ENCODE data around the gene CHTF8.

The CHTF8 gene

DNA sequence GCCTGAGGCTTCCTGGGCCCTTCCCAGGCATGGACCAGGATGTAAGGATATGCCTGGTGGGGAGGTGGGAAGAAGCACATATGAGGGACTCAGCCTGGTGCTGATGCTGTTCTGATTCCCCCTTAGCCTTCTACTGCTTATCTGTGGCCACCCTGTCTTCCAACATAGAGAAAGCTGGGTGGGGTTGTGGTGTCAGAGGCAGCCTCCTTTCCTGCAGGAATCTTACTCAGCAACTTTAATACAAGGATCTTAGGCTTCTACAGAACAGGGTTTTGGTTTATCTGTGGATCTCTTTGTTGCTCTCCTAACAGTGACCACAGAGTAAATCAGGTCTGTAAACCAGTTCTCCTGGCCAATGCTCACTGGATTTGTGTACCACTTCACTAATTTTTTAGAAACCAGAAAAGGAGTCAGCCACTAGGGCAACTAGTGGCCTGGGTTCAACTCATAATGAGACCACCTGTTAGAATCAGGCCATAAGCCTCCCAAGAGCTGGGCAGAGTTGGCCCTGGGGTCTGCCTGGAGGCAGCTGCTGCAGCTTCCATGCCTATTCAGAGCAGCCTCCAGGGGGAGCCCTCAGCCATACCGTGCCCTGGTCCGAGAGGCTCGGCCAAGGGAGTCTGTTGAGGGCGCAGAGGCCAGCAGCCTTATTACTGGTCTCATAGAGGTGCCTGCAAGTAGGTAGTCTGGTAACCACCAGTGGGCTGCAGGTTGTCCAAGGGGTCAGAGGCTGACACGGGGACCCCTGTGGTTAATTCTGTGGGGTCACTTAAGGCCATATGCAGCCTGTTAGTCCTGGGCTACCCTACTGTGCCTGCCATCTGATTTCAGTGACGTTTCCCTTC lies 19.9 kb downstream of the CHTF8 start:
- Mint-ChIP-seq H3K9me3 (no peaks in the 10 kb centered on the region), H3K27me3 (peaks cover 22% of the 10 kb centered on the region), H3K36me3 (ENCODE audit: low read depth) (peaks cover 51% of the 10 kb centered on the region), H3K4me3 (no peak overlapping the region), H3K4me1 (ENCODE audit: low read depth) (peaks cover 8% of the 10 kb centered on the region), H3K27ac (no peak overlapping the region)
- DNase-seq, result peak; percentile 71

DNA sequence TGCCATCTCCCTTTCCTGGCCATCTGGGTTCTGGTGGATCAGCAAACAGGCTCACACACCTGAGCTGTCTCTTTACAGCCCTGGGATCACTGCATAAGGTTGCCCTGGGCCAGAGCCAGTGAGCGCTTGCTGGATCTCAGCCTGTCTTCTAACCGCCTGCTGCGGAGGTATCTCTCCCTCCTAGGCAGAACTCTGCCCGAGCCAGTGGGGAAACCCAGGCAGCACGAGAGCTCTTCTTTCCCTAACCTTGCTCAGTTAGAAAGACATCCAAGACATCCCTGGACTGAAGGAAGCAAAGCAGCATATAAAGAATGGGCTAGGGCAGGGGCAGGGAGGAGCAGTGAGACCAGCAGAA lies 20.5 kb downstream of the CHTF8 start:
- DNase-seq, result no peak
- Mint-ChIP-seq H3K36me3 (ENCODE audit: low read depth) (peaks cover 45% of the 10 kb centered on the region), H3K27ac (no peak overlapping the region), H3K9me3 (no peaks in the 10 kb centered on the region), H3K27me3 (peaks cover 28% of the 10 kb centered on the region), H3K4me1 (ENCODE audit: low read depth) (peaks cover 11% of the 10 kb centered on the region), H3K4me3 (no peak overlapping the region)

- Mint-ChIP-seq H3K27me3 (peaks cover 30% of the 10 kb centered on the region), H3K27ac (no peak overlapping the region), H3K36me3 (ENCODE audit: low read depth) (peaks cover 40% of the 10 kb centered on the region), H3K4me1 (ENCODE audit: low read depth) (peaks cover 13% of the 10 kb centered on the region), H3K4me3 (no peak overlapping the region), H3K9me3 (no peaks in the 10 kb centered on the region)
- no peak for DNase-seq
Observed at GRCh38 chr16:69111216-69111875, 21.0 kb downstream of the CHTF8 start.

DNA sequence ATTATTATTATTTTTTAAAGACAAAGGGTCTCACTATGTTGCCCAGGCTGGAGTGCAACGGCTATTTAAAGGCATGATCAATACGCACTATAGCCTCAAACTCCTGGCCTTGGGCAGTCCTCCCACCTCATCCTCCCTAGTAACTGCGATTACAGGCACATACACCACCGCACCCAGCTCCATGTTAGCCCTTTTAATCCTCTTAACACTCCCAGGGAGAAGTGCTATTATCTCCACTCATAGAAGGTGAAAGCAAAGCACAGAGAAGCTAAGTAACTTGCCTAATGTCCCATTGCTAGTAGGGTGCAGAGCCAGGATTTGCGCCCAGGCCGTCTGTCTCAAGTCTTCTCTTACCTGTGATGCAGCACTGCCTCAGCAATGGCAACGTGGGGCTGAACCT lies 22.0 kb downstream of the CHTF8 start:
- Mint-ChIP-seq H3K9me3 (no peaks in the 10 kb centered on the region), H3K27ac (no peak overlapping the region), H3K4me1 (ENCODE audit: low read depth) (peaks cover 17% of the 10 kb centered on the region), H3K27me3 (peaks cover 34% of the 10 kb centered on the region), H3K36me3 (ENCODE audit: low read depth) (peaks cover 33% of the 10 kb centered on the region), H3K4me3 (no peak overlapping the region)
- no peak for DNase-seq

GRCh38 chr16:69109486-69110270 lies 22.7 kb downstream of the CHTF8 start:
- peaks cover 39% of the 10 kb centered on the region for H3K27me3 Mint-ChIP-seq
- H3K4me1 Mint-ChIP-seq (ENCODE audit: low read depth), result peaks cover 21% of the 10 kb centered on the region
- no peak overlapping the region for H3K27ac Mint-ChIP-seq
- no peak for DNase-seq
- no peaks in the 10 kb centered on the region for H3K9me3 Mint-ChIP-seq
- no peak overlapping the region for H3K4me3 Mint-ChIP-seq
- peaks cover 25% of the 10 kb centered on the region for H3K36me3 Mint-ChIP-seq (ENCODE audit: low read depth)

DNA sequence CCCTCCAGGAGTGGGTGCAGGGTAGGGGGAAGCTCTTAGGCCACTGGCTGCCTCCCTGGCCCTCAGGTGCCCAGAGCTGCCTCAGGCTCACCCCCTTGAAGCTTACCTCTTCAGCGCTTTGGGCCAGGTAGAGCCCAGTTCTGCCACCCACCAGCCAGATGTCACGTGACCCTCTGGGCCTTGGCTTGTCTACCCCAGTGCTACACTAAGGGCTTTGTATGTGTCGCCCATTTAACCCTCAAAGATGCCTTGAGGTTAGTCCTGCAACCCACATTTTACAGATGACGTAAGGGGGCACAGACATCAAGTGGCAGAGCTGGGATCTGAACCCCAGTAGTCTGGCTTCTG lies 23.5 kb downstream of the CHTF8 start:
- Mint-ChIP-seq H3K27ac (no peak overlapping the region), H3K4me3 (no peak overlapping the region), H3K4me1 (ENCODE audit: low read depth) (peaks cover 21% of the 10 kb centered on the region), H3K27me3 (peaks cover 42% of the 10 kb centered on the region), H3K9me3 (no peaks in the 10 kb centered on the region), H3K36me3 (ENCODE audit: low read depth) (peaks cover 19% of the 10 kb centered on the region)
- no peak for DNase-seq

- DNase-seq, result no peak
- no peak overlapping the region for H3K4me3 Mint-ChIP-seq
- peaks cover 46% of the 10 kb centered on the region for H3K27me3 Mint-ChIP-seq
- peaks cover 21% of the 10 kb centered on the region for H3K4me1 Mint-ChIP-seq (ENCODE audit: low read depth)
- H3K27ac Mint-ChIP-seq, result no peak overlapping the region
- no peaks in the 10 kb centered on the region for H3K9me3 Mint-ChIP-seq
- peaks cover 18% of the 10 kb centered on the region for H3K36me3 Mint-ChIP-seq (ENCODE audit: low read depth)
Observed at GRCh38 chr16:69108064-69108904, 24.1 kb downstream of the CHTF8 start.

- Mint-ChIP-seq H3K36me3 (ENCODE audit: low read depth) (peaks cover 18% of the 10 kb centered on the region), H3K27ac (no peak overlapping the region), H3K4me3 (peak overlapping the region; percentile 65), H3K27me3 (peaks cover 49% of the 10 kb centered on the region), H3K4me1 (ENCODE audit: low read depth) (peaks cover 21% of the 10 kb centered on the region), H3K9me3 (no peaks in the 10 kb centered on the region)
- peak; percentile 41 for DNase-seq
Observed at GRCh38 chr16:69107316-69107962, 24.9 kb downstream of the CHTF8 start.

GRCh38 chr16:69106491-69107315 lies 25.7 kb downstream of the CHTF8 start:
- no peaks in the 10 kb centered on the region for H3K9me3 Mint-ChIP-seq
- peaks cover 18% of the 10 kb centered on the region for H3K36me3 Mint-ChIP-seq (ENCODE audit: low read depth)
- peaks cover 49% of the 10 kb centered on the region for H3K27me3 Mint-ChIP-seq
- H3K4me1 Mint-ChIP-seq (ENCODE audit: low read depth), result peaks cover 21% of the 10 kb centered on the region
- H3K4me3 Mint-ChIP-seq, result peak overlapping the region; percentile 65
- peak; percentile 46 for DNase-seq
- H3K27ac Mint-ChIP-seq, result no peak overlapping the region

DNA sequence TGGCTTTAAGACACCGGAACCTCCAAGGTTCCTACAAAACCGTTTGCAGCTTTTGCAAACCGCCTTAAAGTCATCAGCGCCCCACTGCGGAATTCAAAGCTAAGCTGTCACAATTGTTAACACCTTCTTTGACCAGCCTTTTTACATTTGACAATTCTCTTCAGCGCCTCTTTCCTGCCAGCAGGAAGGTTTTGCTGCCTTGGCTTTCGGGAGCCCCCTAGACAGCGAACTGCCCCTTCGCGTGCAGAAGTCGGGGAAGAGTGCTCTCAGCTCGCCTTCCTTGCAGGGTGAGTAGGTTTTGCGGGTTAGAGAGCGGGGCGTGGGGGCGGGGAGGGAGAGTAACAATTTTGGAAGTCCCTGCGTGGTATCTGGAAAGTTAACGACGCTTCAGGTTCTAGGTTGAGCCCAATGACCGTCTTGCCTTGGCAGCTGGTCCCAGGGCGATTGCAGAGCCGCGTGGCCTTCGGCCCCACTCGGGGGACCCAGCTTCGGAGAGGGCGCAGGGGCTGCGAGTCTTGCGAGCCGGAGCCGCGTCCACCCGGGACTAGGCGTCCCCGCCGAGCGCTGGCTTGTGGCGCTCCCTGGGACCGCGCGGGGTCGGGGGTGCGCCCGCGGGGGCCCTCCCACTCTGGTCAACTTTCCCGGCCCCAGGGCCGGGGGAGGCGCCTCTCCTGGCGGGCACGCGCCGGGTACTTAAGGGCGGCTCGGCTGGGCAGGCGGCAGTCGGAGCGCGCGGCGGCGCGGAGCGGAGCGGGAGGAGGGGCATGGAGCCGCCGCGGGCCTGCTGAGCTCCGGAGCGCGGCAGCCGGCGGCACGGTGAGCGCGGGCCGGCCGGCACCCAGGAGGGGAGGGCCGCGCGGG lies 26.7 kb downstream of the CHTF8 start, which contains the start of gene HAS3:
Gene HAS3 (plus strand): TSS at position 153 of the 861 bp plus-strand sequence. CDS start 3,743 bp downstream, outside the sequence.
- no peaks in the 10 kb centered on the region for H3K9me3 Mint-ChIP-seq
- peak within 1 kb of the TSS; percentile 75 for H3K27ac Mint-ChIP-seq
- peak within 1 kb of the TSS; percentile 81 for H3K4me3 Mint-ChIP-seq
- peaks cover 21% of the 10 kb centered on the region for H3K4me1 Mint-ChIP-seq (ENCODE audit: low read depth)
- peaks cover 49% of the 10 kb centered on the region for H3K27me3 Mint-ChIP-seq
- H3K36me3 Mint-ChIP-seq (ENCODE audit: low read depth), result peaks cover 14% of the 10 kb centered on the region
- DNase-seq, result peak; percentile 62

- no peaks in the 10 kb centered on the region for H3K9me3 Mint-ChIP-seq
- peaks cover 12% of the 10 kb centered on the region for H3K27me3 Mint-ChIP-seq
- no peaks in the 10 kb centered on the region for H3K36me3 Mint-ChIP-seq (ENCODE audit: low read depth)
- H3K27ac Mint-ChIP-seq, result no peak overlapping the region
- no peak for DNase-seq
- H3K4me3 Mint-ChIP-seq, result no peak overlapping the region
- peaks cover under 1% of the 10 kb centered on the region for H3K4me1 Mint-ChIP-seq (ENCODE audit: low read depth)
Observed at GRCh38 chr16:69100071-69100691, 32.2 kb downstream of the CHTF8 start.

DNA sequence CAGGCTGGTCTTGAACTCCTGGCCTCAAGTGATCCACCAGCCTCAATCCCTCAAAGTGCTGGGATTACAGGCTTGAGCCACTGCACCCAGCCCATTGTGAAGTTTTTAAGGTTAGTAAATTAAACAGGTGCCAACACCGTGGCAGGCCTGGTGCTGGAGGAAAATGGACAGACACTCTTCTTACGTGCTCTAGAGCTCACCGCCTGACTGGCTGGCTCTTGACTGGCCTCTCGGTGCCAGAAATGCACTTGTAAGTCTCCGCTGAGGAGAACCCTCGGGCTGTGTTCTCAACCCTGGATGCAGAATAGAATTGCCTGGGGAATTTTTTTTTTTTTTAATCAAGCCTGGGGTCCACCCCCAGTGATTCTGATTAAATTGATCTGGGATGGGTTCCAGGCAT lies 37.2 kb downstream of the CHTF8 start:
- Mint-ChIP-seq H3K4me3 (no peak overlapping the region), H3K27ac (no peak overlapping the region), H3K27me3 (no peaks in the 10 kb centered on the region), H3K36me3 (ENCODE audit: low read depth) (no peaks in the 10 kb centered on the region), H3K4me1 (ENCODE audit: low read depth) (no peaks in the 10 kb centered on the region), H3K9me3 (no peaks in the 10 kb centered on the region)
- DNase-seq, result no peak
